HEK293 (cell line): Measurements from ENCODE around the gene SZT2.

ENCODE experiments used
- CTCF ChIA-PET: fragments of 350-600 bp; formaldehyde crosslinking; extraction: SDS; loops from one replicate; lab custom pipeline; 2021; ENCODE audit warnings: antibody characterized with exemption; lab: Yijun Ruan, JAX
- POLR2A ChIA-PET: fragments of 300-600 bp; formaldehyde crosslinking; extraction: SDS; loops from one replicate; lab custom pipeline; 2020; ENCODE audit warnings: antibody characterized with exemption, inconsistent platforms; lab: Yijun Ruan, JAX
- H3K27ac ChIP-seq: fragments of 200-500 bp; sonication (Bioruptor generic); 2 replicates; pipeline ENCODE4 v1.5.1; 2014; ENCODE audit warnings: low read depth, low read length, control low read depth, inconsistent platforms; ENCODE audit errors: extremely low read depth
- H3K36me3 ChIP-seq, 2 experiments: fragments of 200-500 bp in 1 of 2; sonication (Bioruptor generic) in 1 of 2; 1 replicate in 1 of 2; 2 replicates in 1 of 2; pipeline ENCODE4 v1.5.1; 2014 to 2017; ENCODE audit warnings: inconsistent platforms in 2 of 2, low read length in 2 of 2; ENCODE audit not compliant: control insufficient read depth in 2 of 2, insufficient read depth in 1 of 2
- H3K4me1 ChIP-seq: fragments of 200-500 bp; sonication (Bioruptor generic); 2 replicates; pipeline ENCODE4 v1.5.1; 2014; ENCODE audit warnings: mild to moderate bottlenecking, low read length, inconsistent platforms; ENCODE audit not compliant: control insufficient read depth, insufficient read depth
- H3K4me3 ChIP-seq: 2 replicates; pipeline ENCODE4 v1.5.1; 2011; ENCODE audit warnings: low read depth, mild to moderate bottlenecking, control low read depth, low read length, moderate library complexity
- H3K9me3 ChIP-seq: fragments of 200-500 bp; sonication (Bioruptor generic); 2 replicates; pipeline ENCODE4 v1.5.1; 2014; ENCODE audit warnings: low read depth, low read length, inconsistent platforms; ENCODE audit not compliant: control insufficient read depth, insufficient read depth
- KLF9 ChIP-seq: fragments of 450-650 bp; formaldehyde crosslinking; IDR thresholded peaks from 2 replicates; pipeline ENCODE4 v1.5.1; 2016; ENCODE audit warnings: missing biosample characterization, missing genetic modification characterization, low read depth
- RBAK ChIP-seq: fragments of 450-650 bp; formaldehyde crosslinking; IDR thresholded peaks from 2 replicates; pipeline ENCODE4 v1.5.1; 2016; ENCODE audit warnings: missing biosample characterization, missing genetic modification characterization
- ZEB2 ChIP-seq: fragments of 450-650 bp; formaldehyde crosslinking; IDR thresholded peaks from 2 replicates; pipeline ENCODE4 v1.5.1; 2016; ENCODE audit warnings: missing biosample characterization, missing genetic modification characterization
- ZNF132 ChIP-seq: fragments of 450-650 bp; formaldehyde crosslinking; IDR thresholded peaks from 2 replicates; pipeline ENCODE4 v1.5.1; 2017; ENCODE audit warnings: missing biosample characterization, missing genetic modification characterization, borderline replicate concordance
- ZNF155 ChIP-seq: fragments of 450-650 bp; formaldehyde crosslinking; IDR thresholded peaks from 2 replicates; pipeline ENCODE4 v1.5.1; 2016; ENCODE audit warnings: missing biosample characterization, missing genetic modification characterization
- ZNF214 ChIP-seq: fragments of 450-650 bp; formaldehyde crosslinking; IDR thresholded peaks from 2 replicates; pipeline ENCODE4 v1.5.1; 2017; ENCODE audit warnings: missing biosample characterization, mild to moderate bottlenecking, missing genetic modification characterization, borderline replicate concordance
- ZNF23 ChIP-seq: fragments of 450-650 bp; formaldehyde crosslinking; IDR thresholded peaks from 2 replicates; pipeline ENCODE4 v1.5.1; 2016; ENCODE audit warnings: missing biosample characterization, missing genetic modification characterization, borderline replicate concordance
- ZNF274 ChIP-seq, 2 experiments: fragments of 200-500 bp in 1 of 2; fragments of 450-650 bp in 1 of 2; sonication (Bioruptor generic) in 1 of 2; formaldehyde crosslinking in 1 of 2; IDR thresholded peaks; 2 replicates each; pipeline versions ENCODE4 v1.5.1 to v1.6.1; 2014 to 2016; ENCODE audit warnings: borderline replicate concordance in 1 of 2, inconsistent platforms in 1 of 2, low read length in 1 of 2, missing biosample characterization in 1 of 2, missing genetic modification characterization in 1 of 2
- ZNF292 ChIP-seq: fragments of 450-650 bp; formaldehyde crosslinking; IDR thresholded peaks from 2 replicates; pipeline ENCODE4 v1.5.1; 2016; ENCODE audit warnings: low read depth, missing biosample characterization, missing genetic modification characterization, borderline replicate concordance
- ZNF513 ChIP-seq: fragments of 450-650 bp; IDR thresholded peaks from 2 replicates; pipeline ENCODE4 v1.5.1; 2018; ENCODE audit warnings: missing biosample characterization, missing genetic modification characterization
- ZNF610 ChIP-seq: fragments of 450-650 bp; formaldehyde crosslinking; IDR thresholded peaks from 2 replicates; pipeline ENCODE4 v1.5.1; 2016; ENCODE audit warnings: missing biosample characterization, missing genetic modification characterization, borderline replicate concordance
- ZNF623 ChIP-seq: fragments of 450-650 bp; formaldehyde crosslinking; IDR thresholded peaks from 2 replicates; pipeline ENCODE4 v1.5.1; 2016; ENCODE audit warnings: missing biosample characterization, missing genetic modification characterization
- ZNF660 ChIP-seq: fragments of 450-650 bp; IDR thresholded peaks from 2 replicates; pipeline ENCODE4 v1.5.1; 2018; ENCODE audit warnings: missing biosample characterization, mild to moderate bottlenecking, missing genetic modification characterization
- ZNF707 ChIP-seq: fragments of 450-650 bp; formaldehyde crosslinking; IDR thresholded peaks from 2 replicates; pipeline ENCODE4 v1.5.1; 2016; ENCODE audit warnings: missing biosample characterization, missing genetic modification characterization
- TF ChIP-seq, protein P1 (sequence below): fragments of 450-650 bp; formaldehyde crosslinking; IDR thresholded peaks from 2 replicates; pipeline ENCODE4 v1.5.1; 2016; ENCODE audit warnings: missing biosample characterization, missing genetic modification characterization
- TF ChIP-seq, protein P2 (sequence below): fragments of 450-650 bp; formaldehyde crosslinking; IDR thresholded peaks from 2 replicates; pipeline ENCODE4 v1.5.1; 2016; ENCODE audit warnings: missing biosample characterization, missing genetic modification characterization

The SZT2 gene

GRCh38 chr1:43445606-43446387, 56.1 kb downstream of the SZT2 start:
- H3K4me3 ChIP-seq, result no peak overlapping the region
- no peak overlapping the region for H3K27ac ChIP-seq
- H3K4me1 ChIP-seq, result no peaks in the 10 kb centered on the region
- H3K36me3 ChIP-seq, result peaks cover 3 to 99% of the 10 kb centered on the region in 2 experiments; a peak in 2 of 3 replicates
- CTCF ChIA-PET, result interaction anchor here (1.1 kb wide), 1 partner anchor 87 kb away, joined by 5 read pairs; the partner anchor contains the start of gene CDC20
- no peaks in the 10 kb centered on the region for H3K9me3 ChIP-seq
- TF ChIP-seq RBAK (tag by site-specific recombination), result no peak
- TF ChIP-seq ZNF623 (tag by site-specific recombination), result no peak
- no peak for TF ChIP-seq ZNF513 (tag by site-specific recombination)
- TF ChIP-seq ZNF23 (tag by site-specific recombination), result no peak
- TF ChIP-seq ZNF707 (tag by site-specific recombination), result no peak
- TF ChIP-seq ZNF292 (tag by site-specific recombination), result no peak
- TF ChIP-seq ZNF660, result no peak
- no peak for TF ChIP-seq ZEB2 (tag by site-specific recombination)
- TF ChIP-seq ZNF274 (IDR thresholded peaks at IDR 0.05; ENCODE audit: low read length), result no peak
- TF ChIP-seq ZNF274 (tag by site-specific recombination; IDR thresholded peaks at IDR 0.05; ENCODE audit: borderline replicate concordance), result no peak
- TF ChIP-seq, protein P1, sequence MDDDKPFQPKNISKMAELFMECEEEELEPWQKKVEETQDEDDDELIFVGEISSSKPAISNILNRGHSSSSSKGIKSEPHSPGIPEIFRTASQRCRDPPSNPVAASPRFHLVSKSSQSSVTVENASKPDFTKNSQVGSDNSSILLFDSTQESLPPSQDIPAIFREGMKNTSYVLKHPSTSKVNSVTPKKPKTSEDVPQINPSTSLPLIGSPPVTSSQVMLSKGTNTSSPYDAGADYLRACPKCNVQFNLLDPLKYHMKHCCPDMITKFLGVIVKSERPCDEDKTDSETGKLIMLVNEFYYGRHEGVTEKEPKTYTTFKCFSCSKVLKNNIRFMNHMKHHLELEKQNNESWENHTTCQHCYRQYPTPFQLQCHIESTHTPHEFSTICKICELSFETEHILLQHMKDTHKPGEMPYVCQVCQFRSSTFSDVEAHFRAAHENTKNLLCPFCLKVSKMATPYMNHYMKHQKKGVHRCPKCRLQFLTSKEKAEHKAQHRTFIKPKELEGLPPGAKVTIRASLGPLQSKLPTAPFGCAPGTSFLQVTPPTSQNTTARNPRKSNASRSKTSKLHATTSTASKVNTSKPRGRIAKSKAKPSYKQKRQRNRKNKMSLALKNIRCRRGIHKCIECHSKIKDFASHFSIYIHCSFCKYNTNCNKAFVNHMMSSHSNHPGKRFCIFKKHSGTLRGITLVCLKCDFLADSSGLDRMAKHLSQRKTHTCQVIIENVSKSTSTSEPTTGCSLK, result no peak
- POLR2A ChIA-PET, result no interaction called here

DNA sequence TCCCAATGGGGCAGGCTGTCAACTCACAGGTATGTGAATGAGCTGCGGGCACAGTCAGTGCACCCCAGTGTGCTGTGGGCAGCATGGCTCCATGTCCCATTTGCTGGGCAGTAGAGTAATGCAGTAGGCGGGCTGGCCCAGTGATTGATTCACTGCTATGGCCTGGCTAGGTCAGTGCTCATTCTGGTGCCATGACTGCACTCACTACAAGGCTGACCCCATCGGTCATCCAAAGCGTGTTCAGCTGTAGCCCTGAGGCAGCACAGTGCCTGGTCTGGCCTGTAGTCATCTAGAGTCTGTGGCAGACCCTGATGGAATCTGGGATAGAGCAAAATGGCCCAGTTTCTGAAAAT, 56.7 kb downstream of the SZT2 start:
- POLR2A ChIA-PET, result interaction anchor here (0.6 kb wide), 1 partner anchor 22 kb away, joined by 3 read pairs; no protein-coding TSS in a partner anchor
- H3K4me3 ChIP-seq, result no peak overlapping the region
- no peak overlapping the region for H3K27ac ChIP-seq
- H3K9me3 ChIP-seq, result no peaks in the 10 kb centered on the region
- peaks cover 3 to 99% of the 10 kb centered on the region in 2 experiments; a peak in 2 of 3 replicates for H3K36me3 ChIP-seq
- TF ChIP-seq KLF9 (tag by site-specific recombination) (no peak), ZNF214 (tag by site-specific recombination) (no peak), ZNF132 (tag by site-specific recombination) (no peak), ZNF610 (no peak), ZNF155 (no peak)
- TF ChIP-seq, protein P2, sequence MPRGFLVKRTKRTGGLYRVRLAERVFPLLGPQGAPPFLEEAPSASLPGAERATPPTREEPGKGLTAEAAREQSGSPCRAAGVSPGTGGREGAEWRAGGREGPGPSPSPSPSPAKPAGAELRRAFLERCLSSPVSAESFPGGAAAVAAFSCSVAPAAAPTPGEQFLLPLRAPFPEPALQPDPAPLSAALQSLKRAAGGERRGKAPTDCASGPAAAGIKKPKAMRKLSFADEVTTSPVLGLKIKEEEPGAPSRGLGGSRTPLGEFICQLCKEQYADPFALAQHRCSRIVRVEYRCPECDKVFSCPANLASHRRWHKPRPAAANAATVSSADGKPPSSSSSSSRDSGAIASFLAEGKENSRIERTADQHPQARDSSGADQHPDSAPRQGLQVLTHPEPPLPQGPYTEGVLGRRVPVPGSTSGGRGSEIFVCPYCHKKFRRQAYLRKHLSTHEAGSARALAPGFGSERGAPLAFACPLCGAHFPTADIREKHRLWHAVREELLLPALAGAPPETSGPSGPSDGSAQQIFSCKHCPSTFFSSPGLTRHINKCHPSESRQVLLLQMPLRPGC (tag by site-specific recombination), result no peak
- CTCF ChIA-PET, result no interaction called here
- H3K4me1 ChIP-seq, result no peaks in the 10 kb centered on the region
